ENCODE results near the gene TTC7B.

The TTC7B gene

DNA sequence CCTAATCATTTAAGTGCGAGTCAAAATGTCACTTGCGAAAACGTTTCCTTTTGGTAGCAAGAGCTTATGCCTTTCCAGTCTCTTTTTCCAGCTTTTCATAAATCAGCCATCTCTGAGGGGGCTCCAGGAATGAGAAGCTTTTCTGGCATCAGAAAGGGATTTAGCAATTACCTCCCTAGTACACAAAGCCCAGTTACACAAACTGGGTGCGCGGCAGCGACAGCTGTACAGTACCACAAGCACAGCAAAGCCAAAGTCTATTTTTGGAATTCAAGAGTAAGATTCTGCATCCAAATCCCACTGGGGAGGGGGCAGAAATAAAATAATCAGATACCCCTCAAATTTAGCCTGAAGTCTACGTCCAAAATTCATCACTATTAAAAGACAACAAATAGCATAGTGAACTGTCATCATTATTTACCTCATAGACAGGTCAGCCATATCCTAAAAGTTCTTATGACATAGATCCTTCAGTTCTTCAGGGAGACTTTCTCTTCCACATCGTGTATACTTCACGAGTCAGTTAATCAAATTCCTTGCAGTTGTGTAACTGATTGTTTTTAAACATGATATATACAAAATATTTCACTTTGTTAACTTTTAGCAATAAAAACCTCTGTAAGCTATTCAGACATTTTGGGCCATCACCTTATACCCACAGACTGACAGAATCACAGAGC is 150.8 kb downstream of the TTC7B start:
- no peak overlapping the region for H2BK120ac ChIP-seq (ENCODE audit: low read depth, low read length)
- no peak overlapping the region for H2BK5ac ChIP-seq (ENCODE audit: low read length)
- H3K23ac ChIP-seq (ENCODE audit: low read depth, low read length, poor library complexity), result no peak overlapping the region
- no peak overlapping the region for H3K18ac ChIP-seq (ENCODE audit: low read length)
- no peak overlapping the region for H3K4me3 ChIP-seq (ENCODE audit: low read length in 2 of 2)
- no CpG with 5 or more reads among the region's 9 CpGs for WGBS, 2 donors (ENCODE audit: extremely low coverage in 2 of 2, insufficient read length in 2 of 2, insufficient replicate concordance in 1 of 2)
- no peak overlapping the region for H2BK12ac ChIP-seq (ENCODE audit: low read length)
- peaks cover 0 to 21% of the 10 kb centered on the region in 2 donors for H3K9me3 ChIP-seq (replicated peaks in 1 of 2; ENCODE audit: control insufficient read depth in 2 of 2, insufficient read depth in 1 of 2, low read depth in 1 of 2, low read length in 2 of 2)
- H3K4me1 ChIP-seq (ENCODE audit: control insufficient read depth in 2 of 2, insufficient read depth in 1 of 2, low read depth in 1 of 2, low read length in 2 of 2), result peaks cover 0 to 14% of the 10 kb centered on the region in 2 donors
- H3K27me3 ChIP-seq (ENCODE audit: control insufficient read depth in 3 of 3, insufficient read depth in 3 of 3, low read depth in 1 of 3, low read length in 3 of 3), result no peaks in the 10 kb centered on the region
- no peak for DNase-seq (ENCODE audit: low spot score)
- no peak overlapping the region for H3K14ac ChIP-seq (ENCODE audit: low read length)
- no peak overlapping the region for H4K91ac ChIP-seq (ENCODE audit: low read depth, low read length, poor library complexity)
- no peak overlapping the region for H4K8ac ChIP-seq (ENCODE audit: low read depth, low read length)
- H3K4me2 ChIP-seq (ENCODE audit: insufficient read depth, low read length, poor library complexity, severe bottlenecking), result no peak overlapping the region
- H3K79me1 ChIP-seq (ENCODE audit: low read depth, low read length), result no peaks in the 10 kb centered on the region
- H3K27ac ChIP-seq (replicated peaks; ENCODE audit: low read length), result no peak overlapping the region
- no peak overlapping the region for H3K9ac ChIP-seq (ENCODE audit: low read depth, low read length, poor library complexity)
- no peak overlapping the region for H2AFZ ChIP-seq (ENCODE audit: low read length)
- no peak overlapping the region for H2BK15ac ChIP-seq (ENCODE audit: low read length)
- H3K4ac ChIP-seq (ENCODE audit: low read length), result no peak overlapping the region
- no peak overlapping the region for H2AK5ac ChIP-seq (ENCODE audit: low read depth, low read length)
- peaks cover 0 to 2% of the 10 kb centered on the region in 2 donors for H3K36me3 ChIP-seq (replicated peaks in 1 of 2; ENCODE audit: control insufficient read depth in 2 of 2, insufficient read depth in 2 of 2, low read length in 2 of 2)

DNA sequence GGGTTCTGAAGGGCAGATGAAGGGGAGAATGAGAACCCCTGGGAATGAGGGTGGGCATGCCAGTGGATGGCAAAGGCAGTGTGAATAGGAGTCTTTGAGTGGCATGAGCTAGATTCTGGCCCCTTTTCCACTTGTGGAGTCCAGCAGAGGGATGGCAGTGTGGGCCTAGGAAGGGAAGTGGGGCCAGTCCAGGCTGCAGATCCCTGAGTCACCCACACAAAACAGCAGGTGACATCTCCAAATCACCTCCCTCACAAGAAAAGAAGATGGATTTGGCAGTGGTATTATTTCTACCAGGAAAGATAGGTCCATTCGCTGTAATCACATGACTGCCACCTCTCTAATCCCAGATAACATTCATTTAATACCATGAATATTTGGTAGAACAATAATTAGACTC is 151.3 kb downstream of the TTC7B start:
- H3K18ac ChIP-seq (ENCODE audit: low read length), result no peak overlapping the region
- no peak for DNase-seq (ENCODE audit: low spot score)
- H2AK5ac ChIP-seq (ENCODE audit: low read depth, low read length), result peak overlapping the region; percentile 4
- no peak overlapping the region for H3K27ac ChIP-seq (replicated peaks; ENCODE audit: low read length)
- no peak overlapping the region for H3K4me2 ChIP-seq (ENCODE audit: insufficient read depth, low read length, poor library complexity, severe bottlenecking)
- no peak overlapping the region for H3K4ac ChIP-seq (ENCODE audit: low read length)
- no CpG with 5 or more reads among the region's 1 CpG for WGBS, 2 donors (ENCODE audit: extremely low coverage in 2 of 2, insufficient read length in 2 of 2, insufficient replicate concordance in 1 of 2)
- H3K9me3 ChIP-seq (replicated peaks in 1 of 2; ENCODE audit: control insufficient read depth in 2 of 2, insufficient read depth in 1 of 2, low read depth in 1 of 2, low read length in 2 of 2), result peaks cover 0 to 16% of the 10 kb centered on the region in 2 donors
- no peak overlapping the region for H2BK120ac ChIP-seq (ENCODE audit: low read depth, low read length)
- H2BK5ac ChIP-seq (ENCODE audit: low read length), result no peak overlapping the region
- H2BK15ac ChIP-seq (ENCODE audit: low read length), result no peak overlapping the region
- H2BK12ac ChIP-seq (ENCODE audit: low read length), result no peak overlapping the region
- H3K27me3 ChIP-seq (ENCODE audit: control insufficient read depth in 3 of 3, insufficient read depth in 3 of 3, low read depth in 1 of 3, low read length in 3 of 3), result no peaks in the 10 kb centered on the region
- H3K4me1 ChIP-seq (ENCODE audit: control insufficient read depth in 2 of 2, insufficient read depth in 1 of 2, low read depth in 1 of 2, low read length in 2 of 2), result peaks cover 0 to 14% of the 10 kb centered on the region in 2 donors
- H2AFZ ChIP-seq (ENCODE audit: low read length), result no peak overlapping the region
- H3K79me1 ChIP-seq (ENCODE audit: low read depth, low read length), result no peaks in the 10 kb centered on the region
- no peak overlapping the region for H3K14ac ChIP-seq (ENCODE audit: low read length)
- no peak overlapping the region for H3K4me3 ChIP-seq (ENCODE audit: low read length in 2 of 2)
- H3K36me3 ChIP-seq (replicated peaks in 1 of 2; ENCODE audit: control insufficient read depth in 2 of 2, insufficient read depth in 2 of 2, low read length in 2 of 2), result peaks cover 0 to 2% of the 10 kb centered on the region in 2 donors
- H3K23ac ChIP-seq (ENCODE audit: low read depth, low read length, poor library complexity), result no peak overlapping the region
- H4K8ac ChIP-seq (ENCODE audit: low read depth, low read length), result no peak overlapping the region
- H3K9ac ChIP-seq (ENCODE audit: low read depth, low read length, poor library complexity), result no peak overlapping the region
- H4K91ac ChIP-seq (ENCODE audit: low read depth, low read length, poor library complexity), result no peak overlapping the region

DNA sequence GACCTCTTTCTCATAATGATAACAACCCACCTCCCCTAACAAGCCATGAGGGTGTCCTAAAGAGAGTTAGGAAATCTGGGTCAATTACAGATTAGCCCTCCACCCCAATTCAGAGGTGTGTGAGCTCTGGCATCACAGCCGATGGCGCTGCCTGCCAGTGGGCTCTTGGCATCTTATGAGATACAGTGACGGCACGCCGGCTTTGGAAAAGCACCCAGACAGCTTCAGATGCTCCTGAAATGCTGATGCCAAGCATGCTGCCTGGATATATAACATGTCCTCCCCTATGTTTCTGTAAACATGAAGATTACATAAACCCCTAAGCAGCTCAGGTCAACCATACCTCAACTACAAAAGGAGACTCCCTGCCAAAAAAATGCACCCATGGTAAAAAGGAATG is 152.6 kb downstream of the TTC7B start:
- H3K4me3 ChIP-seq (ENCODE audit: low read length in 2 of 2), result no peak overlapping the region
- no peak overlapping the region for H3K4me2 ChIP-seq (ENCODE audit: insufficient read depth, low read length, poor library complexity, severe bottlenecking)
- peaks cover 0 to 14% of the 10 kb centered on the region in 2 donors for H3K4me1 ChIP-seq (ENCODE audit: control insufficient read depth in 2 of 2, insufficient read depth in 1 of 2, low read depth in 1 of 2, low read length in 2 of 2)
- H4K8ac ChIP-seq (ENCODE audit: low read depth, low read length), result no peak overlapping the region
- no peak overlapping the region for H3K23ac ChIP-seq (ENCODE audit: low read depth, low read length, poor library complexity)
- no peak overlapping the region for H3K14ac ChIP-seq (ENCODE audit: low read length)
- no peaks in the 10 kb centered on the region for H3K36me3 ChIP-seq (replicated peaks in 1 of 2; ENCODE audit: control insufficient read depth in 2 of 2, insufficient read depth in 2 of 2, low read length in 2 of 2)
- no peak overlapping the region for H4K91ac ChIP-seq (ENCODE audit: low read depth, low read length, poor library complexity)
- H2AK5ac ChIP-seq (ENCODE audit: low read depth, low read length), result peak overlapping the region; percentile 13
- peak overlapping the region; percentile 54 for H3K9ac ChIP-seq (ENCODE audit: low read depth, low read length, poor library complexity)
- H3K27me3 ChIP-seq (ENCODE audit: control insufficient read depth in 3 of 3, insufficient read depth in 3 of 3, low read depth in 1 of 3, low read length in 3 of 3), result no peaks in the 10 kb centered on the region
- H3K18ac ChIP-seq (ENCODE audit: low read length), result no peak overlapping the region
- no peak for DNase-seq (ENCODE audit: low spot score)
- no peak overlapping the region for H3K27ac ChIP-seq (replicated peaks; ENCODE audit: low read length)
- H2BK120ac ChIP-seq (ENCODE audit: low read depth, low read length), result no peak overlapping the region
- no peak overlapping the region for H2AFZ ChIP-seq (ENCODE audit: low read length)
- WGBS, 2 donors (ENCODE audit: extremely low coverage in 2 of 2, insufficient read length in 2 of 2, insufficient replicate concordance in 1 of 2), result no CpG with 5 or more reads among the region's 5 CpGs
- no peak overlapping the region for H3K4ac ChIP-seq (ENCODE audit: low read length)
- peaks cover 0 to 4% of the 10 kb centered on the region in 2 donors for H3K9me3 ChIP-seq (replicated peaks in 1 of 2; ENCODE audit: control insufficient read depth in 2 of 2, insufficient read depth in 1 of 2, low read depth in 1 of 2, low read length in 2 of 2)
- H2BK15ac ChIP-seq (ENCODE audit: low read length), result no peak overlapping the region
- no peak overlapping the region for H2BK5ac ChIP-seq (ENCODE audit: low read length)
- no peaks in the 10 kb centered on the region for H3K79me1 ChIP-seq (ENCODE audit: low read depth, low read length)
- H2BK12ac ChIP-seq (ENCODE audit: low read length), result no peak overlapping the region

DNA sequence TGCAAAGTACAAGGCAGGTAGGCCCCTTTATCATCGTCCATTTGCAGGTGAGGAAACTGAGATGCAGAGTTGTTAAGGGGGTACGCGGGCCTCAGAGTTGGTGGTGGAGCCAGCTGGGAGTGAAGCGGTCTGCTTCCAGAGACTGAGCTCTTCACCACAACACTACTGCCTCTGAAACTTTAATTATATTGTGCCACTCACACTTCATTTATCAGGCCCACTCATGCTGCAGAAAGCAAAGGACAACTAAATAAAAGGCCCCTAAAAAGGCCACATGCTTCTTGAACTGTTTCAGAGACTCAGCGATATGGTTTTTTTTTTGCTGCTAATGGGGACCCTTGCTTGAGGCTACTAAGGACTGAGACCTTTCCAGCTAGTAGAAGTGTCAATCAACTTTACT is 153.1 kb downstream of the TTC7B start:
- Histone ChIP-seq H2BK5ac (ENCODE audit: low read length) (no peak overlapping the region), H3K36me3 (replicated peaks in 1 of 2; ENCODE audit: control insufficient read depth in 2 of 2, insufficient read depth in 2 of 2, low read length in 2 of 2) (no peaks in the 10 kb centered on the region), H2AK5ac (ENCODE audit: low read depth, low read length) (no peak overlapping the region), H3K4me2 (ENCODE audit: insufficient read depth, low read length, poor library complexity, severe bottlenecking) (no peak overlapping the region), H3K4me1 (ENCODE audit: control insufficient read depth in 2 of 2, insufficient read depth in 1 of 2, low read depth in 1 of 2, low read length in 2 of 2) (peaks cover 0 to 14% of the 10 kb centered on the region in 2 donors), H3K4ac (ENCODE audit: low read length) (no peak overlapping the region), H3K27me3 (ENCODE audit: control insufficient read depth in 3 of 3, insufficient read depth in 3 of 3, low read depth in 1 of 3, low read length in 3 of 3) (no peaks in the 10 kb centered on the region), H3K14ac (ENCODE audit: low read length) (no peak overlapping the region), H4K8ac (ENCODE audit: low read depth, low read length) (no peak overlapping the region), H3K9me3 (replicated peaks in 1 of 2; ENCODE audit: control insufficient read depth in 2 of 2, insufficient read depth in 1 of 2, low read depth in 1 of 2, low read length in 2 of 2) (no peaks in the 10 kb centered on the region), H2BK12ac (ENCODE audit: low read length) (no peak overlapping the region), H3K18ac (ENCODE audit: low read length) (no peak overlapping the region), H4K91ac (ENCODE audit: low read depth, low read length, poor library complexity) (no peak overlapping the region), H2BK15ac (ENCODE audit: low read length) (no peak overlapping the region), H3K79me1 (ENCODE audit: low read depth, low read length) (no peaks in the 10 kb centered on the region), H2AFZ (ENCODE audit: low read length) (no peak overlapping the region), H3K23ac (ENCODE audit: low read depth, low read length, poor library complexity) (no peak overlapping the region), H3K9ac (ENCODE audit: low read depth, low read length, poor library complexity) (no peak overlapping the region), H3K4me3 (ENCODE audit: low read length in 2 of 2) (peak overlapping the region in 1 of 2 donors; percentile 26), H3K27ac (replicated peaks; ENCODE audit: low read length) (no peak overlapping the region), H2BK120ac (ENCODE audit: low read depth, low read length) (no peak overlapping the region)
- DNase-seq (ENCODE audit: low spot score), result no peak
- no CpG with 5 or more reads among the region's 5 CpGs for WGBS, 2 donors (ENCODE audit: extremely low coverage in 2 of 2, insufficient read length in 2 of 2, insufficient replicate concordance in 1 of 2)
